Lung (tissue), 12 donors: Measurements from ENCODE around the gene OS9. TPM values are rescaled to one million over a fixed set of nuclear protein-coding genes. Genes with fewer than 3 reads are reported as not detected.

Experiments
- ATAC-seq: fragments of 200-7000 bp; cut with Tn5 transposase; one replicate; pipeline ENCODE4 v1.9.1; 2020; ENCODE audit warnings: moderate number of reproducible peaks; ENCODE audit not compliant: insufficient read depth, low FRiP score
- DNase-seq, 3 donors: peaks; one replicate each; pipeline ENCODE4 v3.0.0-alpha.2; 2013 to 2017
- H3K27ac ChIP-seq, 2 donors: one replicate each; pipeline ENCODE4 v1.5.1; 2013; ENCODE audit warnings: mild to moderate bottlenecking in 2 of 2, moderate library complexity in 2 of 2, control low read depth in 1 of 2, inconsistent platforms in 1 of 2, low read depth in 1 of 2, low read length in 1 of 2
- H3K27me3 ChIP-seq, 3 donors: one replicate each; pipeline ENCODE4 v1.5.1; 2013; ENCODE audit warnings: low read length in 2 of 3; ENCODE audit not compliant: control insufficient read depth in 3 of 3, insufficient read depth in 3 of 3
- H3K36me3 ChIP-seq, 4 donors: one replicate each; pipeline ENCODE4 v1.5.1; 2013; ENCODE audit warnings: low read length in 4 of 4, mild to moderate bottlenecking in 1 of 4, moderate library complexity in 1 of 4; ENCODE audit not compliant: control insufficient read depth in 4 of 4, insufficient read depth in 4 of 4
- H3K4me1 ChIP-seq, 5 donors: one replicate each; pipeline ENCODE4 v1.5.1; 2013; ENCODE audit warnings: low read length in 5 of 5, mild to moderate bottlenecking in 2 of 5, moderate library complexity in 1 of 5; ENCODE audit not compliant: control insufficient read depth in 5 of 5, insufficient read depth in 5 of 5
- H3K4me3 ChIP-seq: one replicate; pipeline ENCODE4 v1.5.1; 2013; ENCODE audit warnings: mild to moderate bottlenecking, control low read depth, moderate library complexity
- H3K9ac ChIP-seq, 2 donors: one replicate each; pipeline ENCODE4 v1.5.1; 2013; ENCODE audit warnings: low read length in 2 of 2, control low read depth in 1 of 2; ENCODE audit not compliant: insufficient read depth in 1 of 2
- H3K9me3 ChIP-seq, 4 donors: one replicate each; pipeline ENCODE4 v1.5.1; 2013; ENCODE audit warnings: low read length in 3 of 4, mild to moderate bottlenecking in 1 of 4, moderate library complexity in 1 of 4; ENCODE audit not compliant: control insufficient read depth in 4 of 4, insufficient read depth in 3 of 4
- CTCF ChIP-seq: IDR thresholded peaks from 2 replicates; pipeline ENCODE4 v1.5.1; 2012; ENCODE audit warnings: mild to moderate bottlenecking; ENCODE audit errors: control extremely low read depth, extremely low read depth
- WGBS, 2 donors: extraction: QIAGEN DNeasy Blood & Tissue Kit; methylation state at CpG; one replicate each; pipeline ENCODE4 v1.1.7; 2013; 5-methylcytosine and 5-hydroxymethylcytosine counted together
- polyA plus RNA-seq, 2 donors: library from polyadenylated mRNA; stranded (reverse); fragments of 200-250 nt; gene quantifications; one replicate each; pipeline ENCODE4 v1.2.1, GENCODE V29; 2013
- total RNA-seq, 2 donors: library from RNA; depleted of rRNA in 1 of 2; stranded (reverse); fragments of >200 nt in 1 of 2; gene quantifications; one replicate each; pipeline ENCODE4 v1.2.1, GENCODE V29; 2014 to 2021
- donor health status: control.
- donor health status: control.
- donor health status: Bipolar disorder and iron deficiency.
- donor health status: healthy.
- donor health status: DM: yes; HTN: yes; CAD: no.

OS9 gene
- total and polyA plus RNA-seq, 4 donors: 144 to 356 (median 249) TPM

DNA sequence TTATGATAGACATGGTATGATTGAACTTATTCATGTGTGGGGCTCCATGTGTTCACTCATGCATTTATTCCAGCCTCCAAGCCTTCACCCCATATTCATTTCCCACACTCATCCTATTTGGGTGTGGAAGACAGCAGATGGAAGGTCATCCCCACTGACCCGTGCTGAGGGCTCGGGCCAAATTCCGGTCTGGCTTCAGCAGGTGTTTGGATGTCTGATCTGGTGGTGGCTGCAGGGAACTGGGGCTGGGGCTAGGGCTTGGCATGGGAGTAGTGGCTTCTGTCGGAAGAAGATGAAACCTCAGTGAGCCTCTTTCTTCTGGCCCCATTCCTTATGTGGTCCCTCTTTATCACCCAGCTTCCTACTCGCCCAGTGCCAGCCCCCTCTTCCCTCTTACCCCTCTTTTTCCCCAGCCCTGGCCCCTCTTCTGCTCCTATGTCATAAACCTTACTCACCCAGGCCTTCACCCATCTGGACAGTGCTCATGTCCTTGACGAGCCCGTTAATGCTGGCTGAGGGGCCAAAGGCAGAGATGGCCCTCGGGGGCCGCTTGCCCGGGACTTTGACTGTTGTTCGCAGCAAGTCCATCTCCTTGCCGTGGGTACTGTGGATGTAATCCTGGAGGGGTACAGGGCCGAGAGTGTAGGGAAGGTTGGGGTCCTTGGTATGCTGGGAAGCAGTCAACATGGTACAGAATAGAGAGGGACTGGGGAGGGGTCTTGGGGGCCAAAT, 36.6 kb downstream of the OS9 start:
- Histone ChIP-seq H3K9me3 (no peaks in the 10 kb centered on the region), H3K27me3 (peaks cover 0 to 75% (median 59%) of the 10 kb centered on the region in 3 donors), H3K9ac (no peak overlapping the region), H3K4me3 (no peak overlapping the region), H3K36me3 (peaks cover 0 to 7% (median 0%) of the 10 kb centered on the region in 4 donors), H3K27ac (no peak overlapping the region), H3K4me1 (peaks cover 0 to 15% (median 0%) of the 10 kb centered on the region in 5 donors)
- no peak for DNase-seq
- no peak for ATAC-seq
- TF ChIP-seq CTCF: no peak
- WGBS, 2 donors: 86 to 88% methylated on average over 13 of the region's 13 CpGs

- Histone ChIP-seq H3K27ac (no peak overlapping the region), H3K4me3 (no peak overlapping the region), H3K9ac (no peak overlapping the region), H3K9me3 (no peaks in the 10 kb centered on the region), H3K27me3 (peaks cover 0 to 82% (median 64%) of the 10 kb centered on the region in 3 donors), H3K4me1 (peaks cover 0 to 12% (median 0%) of the 10 kb centered on the region in 5 donors), H3K36me3 (peaks cover 0 to 7% (median 0%) of the 10 kb centered on the region in 4 donors)
- DNase-seq (no peak), ATAC-seq (no peak)
- TF ChIP-seq CTCF: no peak
- WGBS, 2 donors: 83 to 90% methylated on average over 19 of the region's 19 CpGs
Measured at GRCh38 chr12:57731411-57732080, 37.6 kb downstream of the OS9 start.

DNA sequence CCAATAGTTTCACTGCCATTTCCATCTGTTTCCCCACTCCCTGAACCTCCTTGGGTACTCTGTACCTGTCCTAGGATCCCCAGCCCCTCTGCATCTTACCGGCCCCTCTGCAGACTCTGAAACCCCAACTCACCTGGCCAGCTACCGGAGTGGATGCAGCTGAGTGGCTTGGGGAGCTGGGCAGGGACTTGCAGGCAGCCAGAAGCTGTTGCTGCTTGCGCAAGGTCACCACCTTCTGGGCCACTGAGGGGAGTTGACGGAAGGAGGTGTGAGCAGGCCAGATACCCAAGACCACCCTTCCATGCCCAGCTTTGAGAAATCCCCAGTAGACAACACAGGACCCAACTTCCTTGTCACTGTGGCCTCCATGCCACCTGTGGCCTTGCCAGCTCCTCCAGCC, 38.3 kb downstream of the OS9 start:
- WGBS, 2 donors: 80 to 84% methylated on average over 4 of the region's 4 CpGs
- peaks cover 0 to 7% (median 0%) of the 10 kb centered on the region in 4 donors for H3K36me3 ChIP-seq
- DNase-seq (no peak), ATAC-seq (no peak)
- no peak overlapping the region for H3K4me3 ChIP-seq
- H3K27ac ChIP-seq: no peak overlapping the region
- H3K9ac ChIP-seq: no peak overlapping the region
- no peak for TF ChIP-seq CTCF
- H3K27me3 ChIP-seq: peaks cover 0 to 83% (median 68%) of the 10 kb centered on the region in 3 donors
- no peaks in the 10 kb centered on the region for H3K9me3 ChIP-seq
- peaks cover 0 to 6% (median 0%) of the 10 kb centered on the region in 5 donors for H3K4me1 ChIP-seq
